Frontal cortex (tissue), 1 donor: ENCODE results near the gene RNF224. TPM values are rescaled to one million over a fixed set of nuclear protein-coding genes. Genes with fewer than 3 reads are reported as not detected.

Experiments used
- total RNA-seq: library from RNA; depleted of rRNA; stranded (reverse); fragments of >200 nt; gene quantifications from one replicate; pipeline ENCODE4 v1.2.3, GENCODE V29; 2014

RNF224 gene
- total RNA-seq, 1 donor from 2014 or later, result not detected

Other genes with a start within 250 kb of the RNF224 start
- 61.1 TPM for gene PTGDS, start 250.0 kb upstream of the RNF224 start, total RNA-seq
- 0.82 TPM for gene LCNL1, start 244.5 kb upstream of the RNF224 start, total RNA-seq
- 13.5 TPM for gene PAXX, start 235.1 kb upstream of the RNF224 start, total RNA-seq
- not detected for gene CLIC3, start 230.9 kb upstream of the RNF224 start, total RNA-seq
- 20.8 TPM for gene ABCA2, start 199.3 kb upstream of the RNF224 start, total RNA-seq
- not detected for gene FUT7, start 195.4 kb upstream of the RNF224 start, total RNA-seq
- 16.3 TPM for gene NPDC1, start 181.3 kb upstream of the RNF224 start, total RNA-seq
- gene ENTPD2, start 173.4 kb upstream of the RNF224 start, total RNA-seq, result 0.82 TPM
- gene SAPCD2, start 156.9 kb upstream of the RNF224 start, total RNA-seq, result 1.2 TPM
- gene UAP1L1, start 150.0 kb upstream of the RNF224 start, total RNA-seq, result 0.41 TPM
- gene MAN1B1, start 140.5 kb upstream of the RNF224 start, total RNA-seq, result 42.0 TPM
- gene DPP7, start 112.8 kb upstream of the RNF224 start, total RNA-seq, result 38.3 TPM
- 29.8 TPM for gene GRIN1, start 88.3 kb upstream of the RNF224 start, total RNA-seq
- 0.41 TPM for gene LRRC26, start 57.5 kb upstream of the RNF224 start, total RNA-seq
- gene TMEM210, start 55.4 kb upstream of the RNF224 start, total RNA-seq, result not detected
- gene ANAPC2, start 38.9 kb upstream of the RNF224 start, total RNA-seq, result 22.4 TPM
- gene SSNA1, start 38.8 kb upstream of the RNF224 start, total RNA-seq, result 24.5 TPM
- 6.1 TPM for gene TPRN, start 26.8 kb upstream of the RNF224 start, total RNA-seq
- 34.2 TPM for gene TMEM203, start 21.9 kb upstream of the RNF224 start, total RNA-seq
- 3.3 TPM for gene NDOR1, start 21.8 kb upstream of the RNF224 start, total RNA-seq
- gene RNF208, start 5.3 kb upstream of the RNF224 start, total RNA-seq, result 0.82 TPM
- gene CYSRT1, start 2.3 kb upstream of the RNF224 start, total RNA-seq, result under 0.01 TPM
- not detected for gene SLC34A3, start 3.4 kb downstream of the RNF224 start, total RNA-seq
- 92.5 TPM for gene TUBB4B, start 13.8 kb downstream of the RNF224 start, total RNA-seq
- gene STPG3, start 23.8 kb downstream of the RNF224 start, total RNA-seq, result not detected
- 36.7 TPM for gene NELFB, start 27.8 kb downstream of the RNF224 start, total RNA-seq
- gene TOR4A, start 50.2 kb downstream of the RNF224 start, total RNA-seq, result 0.41 TPM
- 3.7 TPM for gene NRARP, start 74.8 kb downstream of the RNF224 start, total RNA-seq
- gene EXD3, start 195.7 kb downstream of the RNF224 start, total RNA-seq, result 12.6 TPM
- gene NOXA1, start 195.9 kb downstream of the RNF224 start, total RNA-seq, result 1.2 TPM
- not detected for gene ENTPD8, start 213.9 kb downstream of the RNF224 start, total RNA-seq
- gene NSMF, start 231.8 kb downstream of the RNF224 start, total RNA-seq, result 33.0 TPM